Dermis microvascular lymphatic vessel endothelial cell (primary cell): Measurements from ENCODE around the gene TRIM5. TPM values are rescaled to one million over a fixed set of nuclear protein-coding genes. Genes with fewer than 3 reads are reported as not detected.
A peak's percentile ranks its signal among the peaks of the same experiment; 100 is the strongest.
"Not testable (repeated sequence)": the region's sequence is repeated elsewhere in the genome, so short reads cannot be mapped to it uniquely, and the experiment has no call there.

Experiments
- DNase-seq, 2 donors: peaks; one replicate each; pipeline versions ENCODE4 v3.0.0 to v3.0.0-alpha.2; 2010; ENCODE audit warnings: low read depth in 2 of 2
- total RNA-seq: library from RNA; depleted of rRNA; stranded (reverse); fragments of >200 nt; gene quantifications from 2 replicates; pipeline ENCODE4 v1.2.1, GENCODE V29; 2014

Gene TRIM5
- total RNA-seq, result 44.7 and 59.7 TPM in 2 replicates

- DNase-seq, result peak; percentile 96 to 99
Observed at GRCh38 chr11:5684646-5685362, at the start of gene TRIM5. Gene TRIM5, minus strand, starts transcription at chr11:5685074. Its CDS starts 4,897 bp downstream, at chr11:5680177.

GRCh38 chr11:5727691-5728090, 42.8 kb upstream of the TRIM5 start:
- no peak for DNase-seq

- no peak for DNase-seq
Observed at GRCh38 chr11:5726351-5726750, 41.5 kb upstream of the TRIM5 start.

- no peak for DNase-seq
Observed at GRCh38 chr11:5722622-5723021, 37.7 kb upstream of the TRIM5 start.

- DNase-seq, result no peak
Observed at GRCh38 chr11:5719703-5720495, 35.0 kb upstream of the TRIM5 start.

GRCh38 chr11:5716518-5716917, 31.6 kb upstream of the TRIM5 start:
- DNase-seq, result not testable (repeated sequence)

GRCh38 chr11:5713695-5714094, 28.8 kb upstream of the TRIM5 start:
- DNase-seq, result no peak

GRCh38 chr11:5712507-5712906, 27.6 kb upstream of the TRIM5 start:
- peak; percentile 11 to 35 for DNase-seq

- no peak for DNase-seq
Observed at GRCh38 chr11:5705688-5706087, 20.8 kb upstream of the TRIM5 start.

- no peak for DNase-seq
Observed at GRCh38 chr11:5703741-5704536, 19.1 kb upstream of the TRIM5 start.

- no peak for DNase-seq
Observed at GRCh38 chr11:5701055-5701577, 16.2 kb upstream of the TRIM5 start.

- DNase-seq, result no peak
Observed at GRCh38 chr11:5700421-5701054, 15.7 kb upstream of the TRIM5 start.

- no peak for DNase-seq
Observed at GRCh38 chr11:5698281-5698680, 13.4 kb upstream of the TRIM5 start.

GRCh38 chr11:5696210-5696609, 11.3 kb upstream of the TRIM5 start:
- DNase-seq, result no peak

GRCh38 chr11:5695580-5695979, 10.7 kb upstream of the TRIM5 start:
- no peak for DNase-seq

GRCh38 chr11:5694642-5695041, 9.8 kb upstream of the TRIM5 start:
- DNase-seq, result no peak

GRCh38 chr11:5691964-5692361, 7.1 kb upstream of the TRIM5 start:
- DNase-seq, result no peak

GRCh38 chr11:5691238-5691963, 6.5 kb upstream of the TRIM5 start:
- not testable (repeated sequence) for DNase-seq

GRCh38 chr11:5690736-5691135, 5.9 kb upstream of the TRIM5 start:
- peak in 1 of 2 donors; percentile 3 for DNase-seq

- peak in 1 of 2 donors; percentile 31 for DNase-seq
Observed at GRCh38 chr11:5690216-5690615, 5.3 kb upstream of the TRIM5 start.

- peak; percentile 10 to 66 for DNase-seq
Observed at GRCh38 chr11:5689551-5689983, 4.7 kb upstream of the TRIM5 start, which contains the start of gene TRIM22. Gene TRIM22, plus strand, starts transcription at chr11:5689790. Its CDS starts 6,443 bp downstream, at chr11:5696233.
